Ishikawa (cell line): ENCODE results near the gene AKR1B1.

Experiments used
- CEBPB ChIP-seq: IDR thresholded peaks from 2 replicates; pipeline ENCODE4 v1.6.1; 2012
- EP300 ChIP-seq: IDR thresholded peaks from 2 replicates; pipeline ENCODE4 v1.6.1; 2012; ENCODE audit warnings: borderline replicate concordance
- FOXM1 ChIP-seq: IDR thresholded peaks from 2 replicates; pipeline ENCODE4 v1.6.1; 2012; ENCODE audit warnings: low read depth, borderline replicate concordance
- NFIC ChIP-seq: IDR thresholded peaks from 2 replicates; pipeline ENCODE4 v1.6.1; 2012
- RAD21 ChIP-seq: IDR thresholded peaks from 2 replicates; pipeline ENCODE4 v1.6.1; 2012; ENCODE audit warnings: low read depth
- TCF12 ChIP-seq: IDR thresholded peaks from 2 replicates; pipeline ENCODE4 v1.6.1; 2012; ENCODE audit warnings: low read depth
- YY1 ChIP-seq: IDR thresholded peaks from 2 replicates; pipeline ENCODE4 v1.6.1; 2012; ENCODE audit warnings: low read depth
- ZBTB7A ChIP-seq: IDR thresholded peaks from 2 replicates; pipeline ENCODE4 v1.6.1; 2012; ENCODE audit warnings: low read depth
- TF ChIP-seq, protein P1 (sequence below): IDR thresholded peaks from 2 replicates; pipeline ENCODE4 v1.6.1; 2012

- TF ChIP-seq FOXM1: no peak
- no peak for TF ChIP-seq EP300
- no peak for TF ChIP-seq TCF12
- TF ChIP-seq, protein P1, sequence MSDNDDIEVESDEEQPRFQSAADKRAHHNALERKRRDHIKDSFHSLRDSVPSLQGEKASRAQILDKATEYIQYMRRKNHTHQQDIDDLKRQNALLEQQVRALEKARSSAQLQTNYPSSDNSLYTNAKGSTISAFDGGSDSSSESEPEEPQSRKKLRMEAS: no peak
- no peak for TF ChIP-seq NFIC
- no peak for TF ChIP-seq YY1
- no peak for TF ChIP-seq CEBPB
- TF ChIP-seq RAD21: no peak
- TF ChIP-seq ZBTB7A: no peak
These were observed 39.8 kb downstream of the AKR1B1 start for GRCh38 chr7:134419085-134419484.
